Activated gamma-delta T cell treated with Interleukin-2 at 50 U/mL for 16 hours (primary cell): Measurements from ENCODE around the gene UBE2D4.
"Not testable (repeated sequence)": the region's sequence is repeated elsewhere in the genome, so short reads cannot be mapped to it uniquely, and the experiment has no call there.

Experiments used
- DNase-seq: peaks from one replicate; pipeline ENCODE4 v3.0.0-alpha.2; 2020

Gene UBE2D4

GRCh38 chr7:43914795-43915194 is 11.4 kb upstream of the UBE2D4 start:
- DNase-seq, result no peak

GRCh38 chr7:43915907-43916306 is 10.3 kb upstream of the UBE2D4 start:
- no peak for DNase-seq

GRCh38 chr7:43921423-43921822 is 4.8 kb upstream of the UBE2D4 start:
- DNase-seq, result no peak

DNA sequence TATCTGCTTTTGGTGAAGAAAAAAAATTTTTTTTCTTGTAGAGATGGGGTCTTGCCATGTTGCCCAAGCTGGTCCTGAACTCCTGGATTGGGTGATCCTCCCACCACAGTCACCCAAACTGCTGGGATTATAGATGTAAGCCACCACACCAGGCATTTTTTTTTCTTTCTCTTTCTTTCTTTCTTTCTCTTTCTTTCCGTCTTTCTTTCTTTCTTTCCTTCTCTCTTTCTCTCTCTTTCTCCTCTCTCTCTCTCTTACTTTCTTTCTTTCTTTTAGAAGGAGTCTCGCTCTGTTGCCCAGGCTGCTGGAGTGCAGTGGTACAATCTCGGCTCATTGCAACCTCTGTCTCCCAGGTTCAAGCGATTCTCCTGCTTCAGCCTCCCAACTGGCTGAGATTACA is 3.5 kb upstream of the UBE2D4 start:
- DNase-seq, result no peak

GRCh38 chr7:43926798-43927123 is 525 bp downstream of the UBE2D4 start:
- no peak for DNase-seq

GRCh38 chr7:43927810-43928209 is 1.6 kb downstream of the UBE2D4 start:
- no peak for DNase-seq

DNA sequence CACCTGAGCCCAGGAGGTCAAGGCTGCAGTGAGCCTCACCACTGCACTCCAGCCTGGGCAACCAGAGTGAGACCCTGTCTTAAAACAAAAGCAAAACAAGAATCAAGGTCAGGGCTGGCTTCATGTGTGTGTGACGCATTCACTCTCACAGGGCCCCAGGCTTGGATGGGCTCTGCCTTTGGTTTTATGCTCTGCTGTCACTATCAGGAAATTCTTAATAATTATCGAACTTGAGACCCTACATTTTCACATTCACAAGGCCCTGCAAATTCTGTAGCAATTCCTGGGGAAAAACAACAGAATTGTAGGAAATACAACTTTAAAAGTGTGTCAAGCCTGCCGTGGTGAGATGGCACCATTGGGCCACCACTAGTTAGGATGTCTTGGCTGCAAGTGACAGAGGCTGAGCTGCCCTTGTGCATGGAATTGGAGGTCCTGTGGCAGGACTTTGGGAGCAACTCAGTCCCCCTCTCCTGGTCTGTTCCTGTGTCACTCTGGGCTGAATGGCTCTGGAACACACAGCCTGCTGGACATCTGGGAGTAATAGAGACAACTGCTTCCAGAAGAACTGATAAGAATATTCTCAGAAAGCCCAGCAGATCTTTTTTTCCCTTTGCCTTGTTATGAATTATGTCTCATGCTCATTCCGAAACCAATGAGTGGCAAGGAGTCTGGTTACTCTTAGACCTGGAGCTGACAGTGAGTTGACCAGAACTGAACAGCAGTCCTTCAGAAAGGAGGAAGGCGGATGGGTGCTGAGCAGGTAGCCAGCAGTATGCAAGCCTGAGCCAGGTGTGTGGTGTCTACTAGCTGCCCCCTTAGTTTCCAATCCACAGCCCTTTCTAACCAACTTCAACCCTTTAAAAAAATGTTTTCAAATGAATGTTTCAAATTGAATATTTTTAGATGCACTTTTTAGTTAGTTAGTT is 3.6 kb downstream of the UBE2D4 start:
- no peak for DNase-seq

GRCh38 chr7:43931346-43931745 is 5.1 kb downstream of the UBE2D4 start:
- no peak for DNase-seq

DNA sequence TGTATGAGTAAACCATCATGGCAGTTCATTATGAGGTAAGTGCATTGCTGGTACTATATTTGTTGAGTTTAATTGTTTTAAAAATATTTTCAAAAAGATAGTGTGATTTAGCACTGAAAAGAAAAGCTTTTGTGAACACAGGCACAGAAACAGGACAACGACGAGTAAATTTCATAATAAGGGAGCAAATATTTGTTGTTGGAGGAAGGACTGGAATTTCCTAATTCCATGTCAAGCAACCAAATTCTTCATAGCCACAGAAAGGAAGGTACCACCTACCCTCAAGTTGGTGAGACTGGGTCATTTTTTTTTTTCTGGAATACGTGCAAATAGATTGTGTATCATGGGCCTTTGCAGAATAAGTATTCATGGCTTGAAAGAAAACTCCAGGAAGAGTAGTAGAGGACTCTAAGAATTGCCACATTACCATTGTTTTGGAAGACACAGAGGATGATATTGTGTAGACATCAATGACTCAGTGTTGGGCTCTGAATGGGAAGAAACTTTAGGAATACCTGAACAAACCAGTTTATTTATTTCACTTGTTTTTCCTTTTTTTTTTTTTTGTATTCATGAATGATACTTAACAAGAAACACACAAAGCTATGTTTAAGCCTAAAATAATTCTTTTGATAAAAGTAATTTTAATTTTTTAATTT is 7.8 kb downstream of the UBE2D4 start:
- DNase-seq, result no peak

DNA sequence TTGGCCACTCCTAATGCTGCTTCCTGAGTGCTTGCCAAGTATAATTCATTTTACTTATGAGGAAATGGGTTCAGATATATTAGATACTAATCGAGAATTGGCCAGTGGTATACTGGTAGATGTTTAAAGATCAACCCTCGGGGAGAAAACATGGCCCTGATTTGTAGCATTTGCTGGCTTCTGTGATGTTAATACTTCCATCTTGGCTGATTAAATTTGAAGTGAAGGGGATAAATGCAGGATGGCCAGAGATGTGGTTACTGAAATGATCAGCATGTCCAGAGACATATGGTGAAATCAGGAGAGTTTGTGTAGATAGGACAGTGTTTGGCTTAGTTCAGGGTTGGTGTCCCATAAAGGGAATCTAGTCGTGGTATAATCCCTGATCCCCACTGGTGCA is 11.2 kb downstream of the UBE2D4 start:
- DNase-seq, result no peak

GRCh38 chr7:43938892-43939482 is 12.8 kb downstream of the UBE2D4 start:
- DNase-seq, result no peak

DNA sequence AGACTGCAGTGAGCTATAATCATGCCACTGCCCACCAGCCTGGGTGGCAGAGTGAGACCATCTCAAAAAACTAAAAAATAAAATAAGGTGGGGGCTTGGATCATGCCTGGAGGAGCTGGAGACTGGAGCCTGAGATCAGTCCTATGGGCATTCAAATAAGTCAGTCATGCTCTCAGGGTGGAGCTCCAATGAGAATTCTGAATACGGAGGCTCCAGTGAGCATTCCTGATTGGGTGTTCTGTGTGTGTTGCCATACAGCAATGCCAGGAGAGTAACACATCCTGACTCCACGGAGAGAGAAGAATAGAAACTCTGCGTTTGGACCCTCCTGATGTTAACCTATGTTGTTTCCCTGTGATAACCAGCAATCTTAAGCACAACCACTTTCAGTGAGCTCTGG is 16.0 kb downstream of the UBE2D4 start:
- no peak for DNase-seq

- DNase-seq, result no peak
Measured at GRCh38 chr7:43942997-43943396, 16.8 kb downstream of the UBE2D4 start.

GRCh38 chr7:43943417-43944187 is 17.4 kb downstream of the UBE2D4 start:
- no peak for DNase-seq

DNA sequence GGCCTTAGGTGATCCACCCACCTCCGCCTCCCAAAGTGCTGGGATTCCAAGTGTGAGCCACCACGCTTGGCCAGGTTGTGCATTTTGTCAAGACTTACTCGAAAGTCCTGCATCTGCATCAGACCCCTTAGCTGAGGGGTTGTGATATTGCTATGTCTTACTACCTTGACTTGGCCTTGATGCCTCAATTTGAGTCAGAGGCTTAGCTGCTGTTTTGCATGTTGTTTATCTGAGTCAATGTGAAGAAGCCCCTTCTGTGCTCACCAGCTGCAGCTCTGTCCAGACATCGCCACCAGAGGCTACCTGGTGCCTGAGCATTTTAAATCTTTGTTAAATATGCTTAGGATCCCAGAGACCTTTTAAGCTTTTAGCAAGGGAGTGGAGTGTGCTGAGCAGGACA is 18.1 kb downstream of the UBE2D4 start:
- DNase-seq, result no peak

- DNase-seq, result no peak
Measured at GRCh38 chr7:43952028-43952427, 25.8 kb downstream of the UBE2D4 start.

- DNase-seq, result no peak
Measured at GRCh38 chr7:43953071-43953470, 26.8 kb downstream of the UBE2D4 start.

DNA sequence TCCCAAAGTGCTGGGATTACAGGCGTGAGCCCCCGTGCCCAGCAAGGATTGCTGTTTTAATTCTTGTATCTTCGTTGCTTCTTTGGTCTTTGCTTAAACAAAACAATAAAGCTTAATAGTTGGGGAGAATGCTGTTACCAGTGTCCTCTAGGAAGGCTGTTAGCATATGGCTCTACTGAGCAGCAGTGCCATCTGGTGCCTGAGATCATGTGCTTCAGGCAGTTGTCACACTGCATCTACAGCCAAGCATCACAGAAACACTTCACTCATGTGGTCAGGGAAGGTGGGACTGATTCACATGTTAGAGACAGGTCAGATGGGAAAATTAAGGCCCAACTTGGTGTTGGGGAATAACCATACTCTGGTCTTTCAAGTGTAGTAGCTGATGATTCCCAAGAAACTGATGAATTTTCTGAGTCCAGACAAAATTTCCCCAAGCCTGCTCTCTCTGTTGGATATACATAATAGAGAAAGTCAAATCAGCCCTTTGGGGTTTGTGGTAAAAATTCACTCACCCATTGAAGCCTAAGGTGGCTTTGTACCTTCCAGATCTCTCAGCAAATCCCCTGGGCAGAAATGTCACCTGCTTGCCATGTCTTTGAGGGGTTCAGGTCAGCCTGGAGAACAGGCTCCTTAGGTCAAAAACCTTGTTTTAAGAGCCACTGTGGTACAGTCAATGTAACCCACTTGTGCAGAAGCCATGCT is 28.4 kb downstream of the UBE2D4 start:
- DNase-seq, result no peak

GRCh38 chr7:43956027-43956426 is 29.8 kb downstream of the UBE2D4 start:
- DNase-seq, result no peak

DNA sequence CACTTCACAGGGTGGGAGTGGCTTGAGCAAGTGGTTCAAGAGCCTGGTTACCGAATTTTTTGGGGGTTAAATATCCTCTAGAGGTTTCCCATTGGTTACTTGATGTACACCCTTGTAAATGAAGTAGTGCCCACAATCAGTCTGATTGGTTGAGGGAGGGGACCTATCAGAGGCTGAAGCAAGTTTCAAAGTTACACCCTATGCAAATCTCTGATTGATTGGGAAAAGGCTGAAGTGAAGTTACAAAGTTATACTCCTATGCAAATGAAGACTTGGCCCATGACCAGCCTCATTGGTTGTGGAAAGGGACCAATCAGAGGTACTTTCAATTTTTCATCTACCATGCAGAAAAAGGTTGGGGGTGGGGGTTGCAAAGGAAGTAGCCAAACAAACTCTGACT is 34.7 kb downstream of the UBE2D4 start:
- no peak for DNase-seq

GRCh38 chr7:43966392-43966791 is 40.2 kb downstream of the UBE2D4 start:
- DNase-seq, result not testable (repeated sequence)

DNA sequence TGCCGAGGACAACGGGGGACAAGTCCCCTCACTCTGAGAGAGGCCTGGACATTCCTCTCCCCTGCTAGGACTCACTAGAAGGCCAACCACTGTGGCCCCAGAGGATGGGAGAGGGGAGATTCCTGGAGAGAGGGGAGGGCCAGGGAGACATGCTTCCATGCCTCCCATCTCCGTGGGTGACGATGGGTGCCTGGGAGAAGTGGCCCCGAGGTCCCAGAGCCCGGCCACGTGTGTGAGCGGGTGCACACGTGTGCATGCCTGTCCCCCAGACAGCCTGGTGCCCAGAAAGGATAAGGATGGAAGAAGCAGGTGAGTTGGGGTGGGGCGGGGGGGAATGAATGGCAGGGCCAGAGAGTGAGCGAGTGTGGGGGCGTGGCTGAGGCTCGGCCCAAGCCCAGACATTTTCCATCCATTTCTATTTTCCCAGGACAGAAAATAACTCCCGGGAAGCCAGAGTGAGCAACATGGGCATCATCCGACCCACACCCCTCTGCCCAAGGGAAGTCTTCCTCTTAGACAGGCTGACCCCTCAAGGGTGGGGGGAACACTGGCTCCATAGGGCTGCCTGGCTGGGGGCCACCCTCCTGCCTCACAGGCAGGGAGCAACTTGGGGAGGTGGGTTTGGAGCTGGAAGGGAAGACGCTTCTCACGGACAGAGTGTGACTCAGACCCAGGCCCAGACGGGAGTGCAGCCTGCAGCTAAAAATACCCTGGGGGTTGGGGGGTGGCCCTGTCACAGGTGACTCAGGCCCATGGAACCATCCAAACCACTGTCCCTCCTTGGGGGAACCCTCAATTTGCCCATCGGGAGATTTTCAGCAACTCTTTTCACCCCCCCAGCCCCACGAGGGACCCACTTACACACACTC is 42.2 kb downstream of the UBE2D4 start:
- not testable (repeated sequence) for DNase-seq
